HepG2 (cell line): ENCODE data around the gene DIPK1B. TPM values are rescaled to one million over a fixed set of nuclear protein-coding genes. Genes with fewer than 3 reads are reported as not detected.

Source experiments
- ATAC-seq: fragments of 200-7000 bp; cut with Tn5 transposase; 3 replicates; pipeline ENCODE4 v1.9.1; 2020; ENCODE audit warnings: mild to moderate bottlenecking, moderate library complexity
- BruUV-seq: library from RNA; stranded (reverse); fragments of 400-500 nt; replicated peaks from 2 replicates; lab custom pipeline; 2021; lab: Mats Ljungman, UMichigan
- CTCF ChIA-PET: fragments of 300-600 bp; formaldehyde crosslinking; extraction: SDS; loops from one replicate; lab custom pipeline; 2021; ENCODE audit warnings: low total read pairs, inconsistent platforms, low intra/inter-chr PET ratio; lab: Yijun Ruan, JAX
- POLR2A ChIA-PET: fragments of 350-600 bp; sonication (Branson Sonifier 250); formaldehyde crosslinking; loops from one replicate; lab custom pipeline; 2020; ENCODE audit warnings: antibody characterized with exemption, inconsistent platforms; lab: Yijun Ruan, JAX
- DNase-seq: peaks from one replicate; pipeline ENCODE4 v3.0.0-alpha.2; 2015; ENCODE audit warnings: low spot score
- FAIRE-seq: peaks from 3 replicates; lab custom pipeline; 2011; peaks lifted over from hg19 to GRCh38; lab: Jason Lieb, UNC
- H2AFZ ChIP-seq: one replicate; pipeline ENCODE4 v1.6.1; 2011; ENCODE audit warnings: low read length, inconsistent platforms
- H3K27ac ChIP-seq: fragments of 300-600 bp; 3 replicates; pipeline ENCODE4 v1.8.0; 2011; ENCODE audit warnings: mixed run types, mild to moderate bottlenecking, mixed read lengths, low read length, inconsistent platforms; ENCODE audit not compliant: insufficient read depth; ENCODE audit errors: extremely low read length
- H3K27me3 ChIP-seq, 2 experiments: fragments of 200-600 bp in 1 of 2; 2 replicates in 1 of 2; 3 replicates in 1 of 2; pipeline versions ENCODE4 v1.6.0 to v1.8.0; 2011; ENCODE audit warnings: low read length in 2 of 2, mild to moderate bottlenecking in 2 of 2, moderate library complexity in 2 of 2, inconsistent platforms in 1 of 2; ENCODE audit not compliant: insufficient read depth in 2 of 2, control insufficient read depth in 1 of 2
- H3K36me3 ChIP-seq, 2 experiments: fragments of 200-600 bp in 1 of 2; replicated peaks in 1 of 2; 2 replicates in 1 of 2; 3 replicates in 1 of 2; pipeline versions ENCODE4 v1.5.1 to v1.8.0; 2011; ENCODE audit warnings: low read length in 2 of 2, inconsistent platforms in 1 of 2; ENCODE audit not compliant: insufficient read depth in 2 of 2, control insufficient read depth in 1 of 2
- H3K4me1 ChIP-seq: 2 replicates; pipeline ENCODE4 v1.5.1; 2012; ENCODE audit warnings: low read length, inconsistent platforms; ENCODE audit not compliant: insufficient read depth
- H3K4me2 ChIP-seq: 2 replicates; pipeline ENCODE4 v1.6.0; 2011; ENCODE audit warnings: low read depth, low read length, inconsistent platforms
- H3K4me3 ChIP-seq, 3 experiments: fragments of 200-600 bp in 1 of 3; sonication (generic), shearing (Covaris generic) in 1 of 3; replicated peaks in 1 of 3; 2 replicates each; pipeline ENCODE4 v1.5.1; 2011 to 2016; ENCODE audit warnings: low read length in 3 of 3, inconsistent platforms in 2 of 3, low read depth in 2 of 3, mild to moderate bottlenecking in 2 of 3, control low read depth in 1 of 3, mixed read lengths in 1 of 3; ENCODE audit not compliant: insufficient read depth in 1 of 3
- H3K79me2 ChIP-seq: one replicate; pipeline ENCODE4 v1.6.1; 2011; ENCODE audit warnings: low read length, inconsistent platforms; ENCODE audit not compliant: insufficient read depth
- H3K9ac ChIP-seq: 2 replicates; pipeline ENCODE4 v1.6.0; 2011; ENCODE audit warnings: mild to moderate bottlenecking, low read depth, low read length, inconsistent platforms; ENCODE audit not compliant: insufficient read depth
- H3K9me3 ChIP-seq: 2 replicates; pipeline ENCODE4 v1.5.1; 2012; ENCODE audit warnings: mild to moderate bottlenecking, low read length
- H4K20me1 ChIP-seq: 2 replicates; pipeline ENCODE4 v1.6.0; 2011; ENCODE audit warnings: inconsistent platforms, mild to moderate bottlenecking, low read length, moderate library complexity; ENCODE audit not compliant: insufficient read depth
- CENPT ChIP-seq: sonication (generic); formaldehyde crosslinking; IDR thresholded peaks from 2 replicates; pipeline ENCODE4 v1.8.0; 2022; ENCODE audit warnings: low read depth, mild to moderate bottlenecking, moderate library complexity, missing genetic modification reagents
- GMEB2 ChIP-seq: IDR thresholded peaks from 2 replicates; pipeline ENCODE4 v1.6.1; 2016; ENCODE audit warnings: missing biosample characterization, missing genetic modification reagents, low read depth
- KLF15 ChIP-seq: sonication (generic); formaldehyde crosslinking; IDR thresholded peaks from 2 replicates; pipeline ENCODE4 v1.8.1; 2023; ENCODE audit warnings: borderline replicate concordance, mild to moderate bottlenecking, inconsistent platforms, missing genetic modification reagents, mixed read lengths
- MTF1 ChIP-seq: sonication (generic); formaldehyde crosslinking; IDR thresholded peaks from 2 replicates; pipeline ENCODE4 v1.5.0; 2020; ENCODE audit warnings: missing genetic modification reagents
- RAD21 ChIP-seq: fragments of 450-650 bp; formaldehyde crosslinking; IDR thresholded peaks from 2 replicates; pipeline ENCODE4 v1.5.0; 2020; ENCODE audit warnings: mild to moderate bottlenecking
- SIN3A ChIP-seq: IDR thresholded peaks from 2 replicates; pipeline ENCODE4 v1.6.1; 2011; ENCODE audit warnings: low read depth, mild to moderate bottlenecking, control low read depth, low read length, borderline replicate concordance
- SMC3 ChIP-seq: IDR thresholded peaks from 2 replicates; pipeline ENCODE4 v1.6.1; 2011; ENCODE audit warnings: low read length, improper control_type of control experiment
- ZNF101 ChIP-seq: sonication (generic); formaldehyde crosslinking; IDR thresholded peaks from 2 replicates; pipeline ENCODE4 v1.4.0; 2020; ENCODE audit warnings: mild to moderate bottlenecking, low read depth, missing genetic modification reagents, borderline replicate concordance
- ZNF225 ChIP-seq: sonication (generic); formaldehyde crosslinking; IDR thresholded peaks from 2 replicates; pipeline ENCODE4 v1.4.0; 2020; ENCODE audit warnings: mild to moderate bottlenecking, missing genetic modification reagents
- ZNF235 ChIP-seq: sonication (generic); formaldehyde crosslinking; IDR thresholded peaks from 2 replicates; pipeline ENCODE4 v1.8.1; 2023; ENCODE audit warnings: mild to moderate bottlenecking, missing genetic modification reagents, borderline replicate concordance
- ZNF607 ChIP-seq: sonication (generic); formaldehyde crosslinking; IDR thresholded peaks from 2 replicates; pipeline ENCODE4 v1.5.1; 2020; ENCODE audit warnings: missing genetic modification reagents, mild to moderate bottlenecking, borderline replicate concordance
- ZNF768 ChIP-seq: sonication (generic); formaldehyde crosslinking; IDR thresholded peaks from 2 replicates; pipeline ENCODE4 v1.4.0; 2020; ENCODE audit warnings: missing genetic modification reagents
- ZNF773 ChIP-seq: sonication (generic); formaldehyde crosslinking; IDR thresholded peaks from 2 replicates; pipeline ENCODE4 v1.4.0; 2020; ENCODE audit warnings: missing genetic modification reagents, borderline replicate concordance
- whole genome bisulfite sequencing: methylation state at CpG from one replicate; pipeline ENCODE4 v1.1.6; 2017; ENCODE audit warnings: low lambda C conversion rate; 5-methylcytosine and 5-hydroxymethylcytosine counted together
- in situ Hi-C: cut with HindIII; loops from 2 replicates; pipeline ENCODE4 v1.10.0; 2017; ENCODE audit warnings: low pct_unique_long_range_greater_than_20kb; ENCODE audit not compliant: extremely low pct_ligation_motif_present
- intact Hi-C: fragments of 100-400 bp; cut with micrococcal nuclease; formaldehyde crosslinking; loops from one replicate; pipeline ENCODE4 v1.10.0; 2022; ENCODE audit not compliant: unreplicated experiment
- polyA plus RNA-seq, 8 experiments: library from polyadenylated mRNA; depleted of rRNA in 3 of 8; stranded (reverse) in 7 of 8; unstranded in 1 of 8; fragments of >200 nt; fragmentation: Illumina TruSeq in 4 of 8; extraction: Trizol in 4 of 8; gene quantifications; 2 replicates each; pipeline versions ENCODE4 v1.2.1 to v1.2.3, GENCODE V29; 2011 to 2016; ENCODE audit warnings: low read depth in 4 of 8, missing spikeins in 1 of 8, mixed read lengths in 1 of 8; ENCODE audit not compliant: insufficient read depth in 1 of 8
- total RNA-seq, 5 experiments: library from RNA; depleted of rRNA; stranded (reverse); fragments of >200 nt; fragmentation: Illumina TruSeq; extraction: Trizol; gene quantifications; 2 replicates each; pipeline ENCODE4 v1.2.3, GENCODE V29; 2016; ENCODE audit warnings: low read depth in 1 of 5
- TF ChIP-seq, protein P1 (sequence below): sonication (generic); formaldehyde crosslinking; IDR thresholded peaks from 2 replicates; pipeline ENCODE4 v1.5.1; 2020; ENCODE audit warnings: missing genetic modification reagents, mild to moderate bottlenecking, borderline replicate concordance

DIPK1B gene
- total and polyA plus RNA-seq, 2 of the 13 experiments (the other 11 are each of a cell fraction or from before 2014, with no cell fraction given) = 0.18 to 3.9 TPM

- TF ChIP-seq, protein P1, sequence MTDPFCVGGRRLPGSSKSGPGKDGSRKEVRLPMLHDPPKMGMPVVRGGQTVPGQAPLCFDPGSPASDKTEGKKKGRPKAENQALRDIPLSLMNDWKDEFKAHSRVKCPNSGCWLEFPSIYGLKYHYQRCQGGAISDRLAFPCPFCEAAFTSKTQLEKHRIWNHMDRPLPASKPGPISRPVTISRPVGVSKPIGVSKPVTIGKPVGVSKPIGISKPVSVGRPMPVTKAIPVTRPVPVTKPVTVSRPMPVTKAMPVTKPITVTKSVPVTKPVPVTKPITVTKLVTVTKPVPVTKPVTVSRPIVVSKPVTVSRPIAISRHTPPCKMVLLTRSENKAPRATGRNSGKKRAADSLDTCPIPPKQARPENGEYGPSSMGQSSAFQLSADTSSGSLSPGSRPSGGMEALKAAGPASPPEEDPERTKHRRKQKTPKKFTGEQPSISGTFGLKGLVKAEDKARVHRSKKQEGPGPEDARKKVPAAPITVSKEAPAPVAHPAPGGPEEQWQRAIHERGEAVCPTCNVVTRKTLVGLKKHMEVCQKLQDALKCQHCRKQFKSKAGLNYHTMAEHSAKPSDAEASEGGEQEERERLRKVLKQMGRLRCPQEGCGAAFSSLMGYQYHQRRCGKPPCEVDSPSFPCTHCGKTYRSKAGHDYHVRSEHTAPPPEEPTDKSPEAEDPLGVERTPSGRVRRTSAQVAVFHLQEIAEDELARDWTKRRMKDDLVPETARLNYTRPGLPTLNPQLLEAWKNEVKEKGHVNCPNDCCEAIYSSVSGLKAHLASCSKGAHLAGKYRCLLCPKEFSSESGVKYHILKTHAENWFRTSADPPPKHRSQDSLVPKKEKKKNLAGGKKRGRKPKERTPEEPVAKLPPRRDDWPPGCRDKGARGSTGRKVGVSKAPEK (CRISPR knock-in tag) = no peak
- TF ChIP-seq ZNF101 (CRISPR knock-in tag) (no peak), MTF1 (CRISPR knock-in tag) (no peak)
Observed at GRCh38 chr9:136700959-136701667, 11.3 kb upstream of the DIPK1B start (continued).

- no peak overlapping the region for H2AFZ ChIP-seq
- CTCF ChIA-PET = no interaction called here
- POLR2A ChIA-PET = no interaction called here
- ATAC-seq = no peak
- H3K4me3 ChIP-seq = no peak overlapping the region
- H3K79me2 ChIP-seq = no peaks in the 10 kb centered on the region
- in situ Hi-C loops (no loop called here), intact Hi-C loops (no loop called here)
- FAIRE-seq = no peak
- no TSS peak for BruUV-seq
- peaks cover 39% of the 10 kb centered on the region for H3K4me1 ChIP-seq
- H3K9me3 ChIP-seq = no peaks in the 10 kb centered on the region
- H4K20me1 ChIP-seq = no peaks in the 10 kb centered on the region
- WGBS = 62% methylated on average over 10 of the region's 10 CpGs
- H3K9ac ChIP-seq = no peak overlapping the region
- no peaks in the 10 kb centered on the region for H3K36me3 ChIP-seq
- no peak overlapping the region for H3K4me2 ChIP-seq
- peaks cover 6 to 22% of the 10 kb centered on the region in 2 experiments; a peak in 4 of 5 replicates for H3K27me3 ChIP-seq
- no peak for TF ChIP-seq ZNF235 (CRISPR knock-in tag)
- TF ChIP-seq RAD21 = no peak
- TF ChIP-seq GMEB2 (CRISPR knock-in tag) = no peak
- no peak for TF ChIP-seq CENPT (CRISPR knock-in tag)
- TF ChIP-seq ZNF768 = no peak
- TF ChIP-seq SMC3 = no peak
- no peak for TF ChIP-seq ZNF607
- TF ChIP-seq ZNF773 (CRISPR knock-in tag) = no peak
- no peak for TF ChIP-seq ZNF225 (CRISPR knock-in tag)
- TF ChIP-seq KLF15 (CRISPR knock-in tag) = no peak
- no peak for TF ChIP-seq SIN3A
- H3K27ac ChIP-seq = no peak overlapping the region
- no peak for DNase-seq
Observed at GRCh38 chr9:136701668-136702053, 10.7 kb upstream of the DIPK1B start.
